Right lobe of liver (tissue), 4 donors: ENCODE results near the gene CCR9.

ENCODE experiments used
- CTCF ChIP-seq, 4 donors: fragments of 200-600 bp in 3 of 4; fragments of 450-650 bp in 1 of 4; IDR thresholded peaks; one replicate each; pipeline versions ENCODE4 v1.5.1 to v1.8.0; 2016 to 2022; ENCODE audit warnings: antibody characterized with exemption in 4 of 4, mild to moderate bottlenecking in 2 of 4
- POLR2A ChIP-seq: fragments of 450-650 bp; IDR thresholded peaks from one replicate; pipeline ENCODE4 v1.6.1; 2017; ENCODE audit warnings: antibody characterized with exemption, mild to moderate bottlenecking
- donor health status: DM: no; HTN: no; CAD: no.
- donor health status: DM: no; HTN: no; CAD: no.
- donor health status: DM: no; HTN: yes; CAD: no.

GRCh38 chr3:45922950-45923590, 36.7 kb downstream of the CCR9 start:
- no peak for TF ChIP-seq POLR2A
- no peak for TF ChIP-seq CTCF (IDR thresholded peaks at IDR 0.05)
